ENCODE results near the gene RPA3.

- TF ChIP-seq CTCF (conservative IDR thresholded peaks at IDR 0.05; ENCODE audit: low read depth, low read length) (no peak), EZH2 (IDR thresholded peaks at IDR 0.05; ENCODE audit: low read length, unreplicated experiment) (no peak), EZH2phosphoT487 (IDR thresholded peaks at IDR 0.05; ENCODE audit: borderline replicate concordance, low read length) (no peak)
Measured at GRCh38 chr7:7701527-7701926, 16.9 kb downstream of the RPA3 start.
